T-helper 9 cell (primary cell): ENCODE data around the gene TRPM5.
A peak's percentile ranks its signal among the peaks of the same experiment; 100 is the strongest.

ENCODE experiments used
- DNase-seq: peaks from one replicate; pipeline ENCODE4 v3.0.0-alpha.2; 2020

Gene TRPM5

DNA sequence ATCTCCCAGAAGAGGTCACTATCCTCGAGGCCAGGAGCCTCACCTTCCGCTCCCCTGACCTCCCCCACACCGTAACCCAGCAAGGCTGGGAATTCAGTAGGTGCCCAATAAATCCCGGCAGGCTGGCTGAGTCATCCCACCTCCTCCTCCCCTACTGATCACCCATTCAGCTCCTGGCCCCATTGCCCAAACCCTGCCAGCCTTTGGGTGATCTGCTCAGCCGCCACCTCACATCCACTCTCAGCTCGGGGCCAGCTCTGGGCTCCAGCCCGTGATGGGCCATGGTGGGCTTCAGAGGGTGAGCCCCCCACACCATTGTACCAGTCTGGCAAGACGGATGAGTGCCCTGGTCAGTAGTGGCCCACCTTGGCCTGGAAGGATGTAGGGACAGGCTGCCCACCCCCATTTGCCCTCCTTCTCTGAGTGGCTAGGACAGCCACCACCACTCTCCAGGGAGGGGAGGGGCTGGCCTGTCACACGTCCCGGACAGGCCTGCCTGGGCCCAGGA is 8.2 kb downstream of the TRPM5 start:
- DNase-seq = no peak

DNA sequence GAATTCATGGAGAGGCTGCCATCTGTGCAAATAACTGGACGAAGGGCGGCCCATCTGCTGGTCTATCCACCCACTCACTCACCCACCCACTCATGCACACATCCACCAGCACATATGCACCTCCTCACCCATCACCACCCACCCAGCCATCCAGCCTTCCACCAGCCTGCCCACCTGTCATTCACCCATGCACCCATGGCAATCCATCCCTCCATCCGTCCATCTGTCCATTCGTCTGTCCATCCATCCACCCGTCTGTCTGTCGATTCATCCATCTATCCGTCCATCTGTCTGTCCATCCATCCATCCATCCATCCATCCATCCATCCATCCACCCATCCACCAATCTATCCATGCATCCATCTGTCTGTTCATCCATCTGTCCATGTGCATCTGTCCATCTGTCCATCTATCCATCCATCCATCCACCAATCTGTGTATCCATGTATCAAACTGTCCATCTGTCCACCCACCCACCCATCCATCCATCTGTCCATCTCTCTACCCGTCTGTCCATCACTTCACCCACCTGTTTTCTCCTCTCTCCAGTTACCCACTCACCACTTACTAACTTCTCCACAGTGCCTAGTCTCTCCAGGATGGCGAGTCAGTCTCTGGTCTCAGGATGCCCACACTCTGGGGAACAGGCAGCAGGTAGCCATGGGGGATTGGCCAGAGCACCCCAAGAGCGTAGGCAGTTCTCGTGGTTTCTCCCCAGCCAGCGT is 8.9 kb downstream of the TRPM5 start:
- no peak for DNase-seq

DNA sequence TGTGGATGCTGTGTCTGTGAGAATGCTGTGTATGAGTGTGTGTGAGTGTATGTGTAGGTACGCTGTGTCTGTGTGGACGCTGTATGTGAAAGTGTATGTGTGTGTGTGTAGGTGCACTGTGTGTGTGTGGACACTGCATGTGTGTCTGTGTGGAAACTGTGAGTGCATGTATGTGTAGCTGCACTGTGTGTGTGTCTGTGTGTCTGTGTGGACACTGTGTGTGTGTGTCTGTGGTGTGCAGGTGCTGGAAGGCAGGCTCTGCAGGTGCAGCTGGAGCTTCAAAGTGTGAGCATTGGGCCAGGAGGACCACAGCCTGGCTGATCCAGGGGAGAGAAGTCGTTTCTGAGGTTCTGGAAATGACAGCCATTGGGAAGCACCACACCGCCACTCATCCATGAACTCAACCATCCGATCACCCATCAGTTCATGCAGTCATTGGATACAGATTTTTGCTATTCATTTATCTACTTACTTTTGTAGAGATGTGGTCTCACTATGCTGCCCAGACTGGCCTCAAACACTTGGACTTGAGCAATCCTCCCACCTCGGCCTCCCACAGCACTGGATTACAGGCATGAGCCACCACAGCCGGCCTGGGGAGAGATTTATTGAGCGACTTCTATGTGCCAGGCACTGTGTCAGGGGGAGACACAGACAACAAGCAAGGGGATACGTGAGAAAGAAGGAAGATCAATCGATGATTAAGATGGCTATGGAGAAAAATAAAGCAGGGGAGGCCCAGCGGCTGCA is 9.6 kb downstream of the TRPM5 start:
- no peak for DNase-seq

DNA sequence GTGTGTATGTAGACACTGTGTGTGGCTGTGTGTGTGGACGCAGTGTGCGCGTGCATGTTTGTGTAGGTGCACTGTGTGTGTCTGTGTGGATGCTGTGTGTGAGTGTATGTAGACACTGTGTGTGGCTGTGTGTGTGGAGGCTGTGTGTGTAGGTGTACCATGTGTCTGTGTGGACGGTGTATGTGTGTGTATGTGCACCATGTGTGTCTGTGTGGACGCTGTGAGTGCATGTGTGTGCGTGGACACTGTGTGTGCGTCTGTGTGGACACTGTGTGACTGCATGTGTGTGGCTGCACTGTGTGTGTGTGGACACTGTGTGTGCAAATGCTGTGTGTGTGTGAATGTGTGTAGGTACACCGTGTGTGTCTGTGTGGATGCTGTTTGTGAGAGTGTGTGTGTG is 10.3 kb downstream of the TRPM5 start:
- DNase-seq = no peak

DNA sequence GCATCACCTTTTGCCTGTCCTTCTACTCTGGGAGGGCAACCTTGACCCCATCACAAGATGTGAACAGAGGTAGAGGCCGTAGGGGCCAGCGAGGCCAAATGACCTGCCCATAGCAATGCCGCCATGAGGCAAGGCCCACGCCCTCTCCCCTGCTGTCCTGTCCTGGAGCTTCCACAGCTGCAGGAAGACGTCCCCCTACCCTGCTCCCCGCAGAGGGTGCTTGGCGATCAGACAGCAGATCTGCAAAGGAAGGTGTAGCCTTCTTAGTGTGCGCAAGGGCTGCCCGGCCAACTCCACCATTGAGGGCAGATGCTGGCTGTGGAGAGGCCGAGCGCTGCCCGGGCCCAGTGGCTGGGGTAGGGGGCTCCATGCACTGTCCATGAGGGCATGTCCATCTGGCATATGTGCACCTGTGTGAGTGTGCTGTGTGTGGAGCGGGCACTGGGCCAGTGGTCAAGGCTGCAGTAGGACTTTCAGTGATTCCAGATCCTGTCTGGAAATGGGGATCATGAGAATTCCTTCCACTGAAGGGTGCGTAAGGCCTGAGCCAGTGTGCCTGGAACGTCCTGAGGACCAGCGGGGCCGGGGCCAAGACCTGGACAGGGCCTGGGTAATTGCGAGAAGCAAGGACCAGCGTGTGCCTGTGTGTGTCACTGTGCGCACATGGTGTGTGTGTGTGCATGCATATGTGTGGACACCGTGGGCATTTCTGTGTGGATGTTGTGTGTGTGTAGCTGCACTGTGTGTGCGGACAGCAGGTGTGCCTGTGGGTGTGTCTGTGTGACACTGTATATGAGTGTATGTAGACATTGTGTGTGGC is 11.0 kb downstream of the TRPM5 start:
- DNase-seq = no peak

DNA sequence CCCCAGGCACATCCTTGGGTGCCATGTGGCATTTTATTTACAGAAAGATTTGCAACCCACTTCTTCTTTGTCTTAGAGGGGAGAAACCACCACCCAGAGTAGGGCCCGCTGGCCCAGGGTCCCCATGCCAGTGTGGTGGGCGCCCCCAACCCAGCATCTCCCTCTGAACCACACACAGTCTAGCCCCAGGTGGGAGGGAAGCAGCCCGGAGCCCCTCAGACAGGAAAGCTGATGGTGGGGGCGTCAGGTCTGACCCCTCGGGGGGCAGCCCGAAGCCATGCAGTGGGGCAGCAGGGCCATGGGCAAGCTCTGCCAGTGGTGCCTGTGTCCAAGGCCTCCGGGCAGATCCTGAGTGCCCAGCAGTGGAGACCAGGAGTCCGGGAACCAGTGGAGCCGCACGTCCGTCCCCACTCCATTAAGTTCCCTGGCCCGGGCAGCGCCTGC is 11.7 kb downstream of the TRPM5 start:
- no peak for DNase-seq

DNA sequence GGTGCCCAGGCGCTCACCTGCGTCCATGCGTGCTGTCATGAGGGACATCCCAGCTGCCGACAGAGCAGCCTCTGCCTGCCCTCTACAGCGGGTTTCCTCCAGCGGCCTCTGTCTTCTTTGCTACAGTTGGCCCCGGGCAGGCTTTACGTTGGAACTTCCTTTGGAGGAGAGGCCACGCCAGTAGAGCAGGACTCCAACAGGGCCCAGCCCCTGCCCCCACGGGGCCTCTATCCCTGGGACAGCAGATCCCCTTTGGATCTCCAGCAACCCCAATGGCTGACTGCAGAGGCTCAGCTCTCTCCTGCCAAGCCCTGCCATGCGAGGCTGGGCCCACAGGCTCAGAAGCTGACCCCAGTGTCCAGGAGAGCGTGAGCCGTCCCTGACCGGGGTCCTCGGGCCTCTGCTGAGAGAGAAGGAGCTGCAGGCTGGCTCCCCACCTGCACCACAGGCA is 12.1 kb downstream of the TRPM5 start:
- no peak for DNase-seq

DNA sequence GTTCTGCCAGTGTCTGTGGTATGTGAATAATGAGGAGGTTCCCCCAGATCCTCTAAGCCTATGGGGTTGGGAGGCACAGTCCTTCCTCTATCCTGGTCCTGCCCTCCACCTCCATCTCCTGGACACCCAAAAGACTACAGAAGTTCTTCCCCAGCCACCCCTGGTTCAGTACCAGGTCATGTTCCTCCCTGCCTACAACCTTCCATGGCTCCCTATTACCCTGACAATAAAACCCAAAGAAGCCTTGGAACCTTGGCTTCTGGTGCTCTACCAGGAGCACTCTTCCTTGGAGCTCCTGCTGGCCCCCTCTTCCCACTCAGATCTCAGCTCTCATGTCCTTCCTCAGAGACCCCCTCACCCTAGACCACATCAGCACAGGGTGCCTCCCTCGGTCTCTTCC is 12.9 kb downstream of the TRPM5 start:
- DNase-seq = no peak

DNA sequence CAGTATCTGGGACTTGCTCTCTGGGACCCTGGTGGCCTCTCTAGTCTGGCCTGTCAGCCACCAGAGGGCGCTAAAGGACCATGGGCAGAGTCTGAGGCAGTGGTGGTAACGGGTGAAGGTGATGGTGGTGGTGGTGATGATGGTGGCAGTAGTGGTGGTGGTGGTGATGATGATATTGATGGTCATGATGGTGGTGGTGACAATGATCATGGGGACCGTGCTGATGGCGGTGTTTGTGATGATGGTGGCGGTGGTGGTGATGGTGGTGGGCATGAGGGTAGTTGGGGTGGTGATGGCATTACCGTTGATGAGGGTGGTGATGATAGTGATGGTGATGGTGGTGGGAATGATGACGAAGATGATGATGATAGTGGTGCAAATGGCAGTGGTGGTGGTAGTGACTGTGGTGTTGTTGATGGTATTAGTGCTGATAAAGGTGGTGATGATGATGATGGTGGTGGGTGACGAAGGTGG is 16.0 kb downstream of the TRPM5 start:
- peak; percentile 97 for DNase-seq

DNA sequence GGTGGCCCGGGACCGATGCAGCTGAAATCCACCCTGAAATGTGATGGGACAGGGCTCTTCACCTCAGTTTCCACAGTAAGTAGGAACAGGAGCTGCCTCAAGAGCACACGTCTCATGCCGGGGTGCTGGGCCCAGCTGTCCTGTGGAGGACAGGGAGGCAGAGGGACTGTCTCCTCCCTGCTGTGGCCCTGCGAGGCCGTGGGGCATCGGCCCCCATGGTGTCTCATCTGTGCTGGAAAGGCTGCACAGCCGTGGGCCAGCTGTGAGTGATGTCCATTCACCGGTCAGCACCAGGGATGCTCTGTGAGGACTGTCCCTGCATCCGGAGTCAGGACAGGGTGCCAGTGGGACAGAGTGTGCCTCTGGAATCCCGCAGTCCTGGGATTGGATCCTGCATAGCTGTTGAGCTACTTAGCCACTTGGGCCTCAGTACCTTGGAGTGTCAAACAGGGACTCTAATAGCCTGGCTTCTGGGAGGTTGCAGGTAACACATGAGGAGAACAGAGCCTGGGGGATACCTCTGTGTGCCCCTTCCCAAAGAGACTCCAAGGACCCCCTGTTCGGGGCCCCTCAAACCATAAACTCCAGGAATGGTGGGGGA is 16.5 kb downstream of the TRPM5 start:
- no peak for DNase-seq

DNA sequence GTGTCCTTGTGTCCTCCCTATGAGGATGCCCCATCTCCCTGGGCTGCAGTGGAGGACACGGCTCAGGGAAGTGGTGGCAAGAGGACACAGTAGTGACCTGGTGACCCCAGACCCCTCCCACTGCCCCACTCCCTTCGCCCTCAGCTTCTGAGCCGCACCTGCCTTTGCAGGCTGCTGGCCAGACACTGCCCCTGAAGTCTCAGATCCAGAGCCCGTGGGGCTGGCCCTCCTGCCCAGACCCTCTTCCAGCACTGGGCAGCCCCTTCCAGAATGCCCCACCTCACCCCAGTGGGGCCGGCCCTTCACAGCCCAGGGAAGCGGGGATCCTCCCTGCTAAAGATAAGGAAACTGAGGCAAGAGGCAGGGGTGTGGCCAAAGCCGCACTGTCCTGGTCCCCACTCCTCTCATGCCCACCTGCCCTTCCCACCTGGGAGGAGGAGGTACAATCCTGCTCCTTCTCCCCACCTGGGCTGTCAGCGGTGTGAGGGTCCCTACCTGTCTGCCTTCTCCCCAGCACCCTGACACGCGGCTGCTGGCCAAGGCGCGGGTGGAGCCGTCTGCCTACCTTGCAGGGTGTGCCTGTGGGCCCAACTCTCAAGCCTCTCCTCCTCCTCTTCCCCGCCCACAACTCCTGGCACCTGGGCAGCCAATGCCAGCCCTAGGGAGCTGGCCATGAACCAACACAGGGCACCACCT is 17.3 kb downstream of the TRPM5 start:
- DNase-seq = no peak

DNA sequence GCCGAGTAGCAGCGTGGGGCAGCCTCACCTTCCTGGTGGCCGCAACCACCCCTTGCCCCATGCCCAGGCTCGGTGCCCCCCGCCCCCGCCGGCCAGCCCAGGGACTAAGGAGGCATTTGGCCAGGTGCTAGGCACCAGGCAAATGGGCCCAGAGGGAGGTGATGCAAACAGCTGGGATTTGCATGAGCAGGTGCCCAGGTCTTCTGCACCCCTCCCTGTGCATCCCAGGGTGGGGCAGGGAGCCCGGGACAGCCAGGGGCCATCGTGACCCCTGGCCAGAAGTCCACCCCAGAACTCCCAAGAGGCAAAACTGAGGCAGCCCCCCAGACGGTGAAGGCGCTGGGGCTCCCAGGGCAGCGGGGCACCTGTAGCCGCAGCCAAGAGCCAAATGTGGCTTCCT is 18.1 kb downstream of the TRPM5 start:
- no peak for DNase-seq

DNA sequence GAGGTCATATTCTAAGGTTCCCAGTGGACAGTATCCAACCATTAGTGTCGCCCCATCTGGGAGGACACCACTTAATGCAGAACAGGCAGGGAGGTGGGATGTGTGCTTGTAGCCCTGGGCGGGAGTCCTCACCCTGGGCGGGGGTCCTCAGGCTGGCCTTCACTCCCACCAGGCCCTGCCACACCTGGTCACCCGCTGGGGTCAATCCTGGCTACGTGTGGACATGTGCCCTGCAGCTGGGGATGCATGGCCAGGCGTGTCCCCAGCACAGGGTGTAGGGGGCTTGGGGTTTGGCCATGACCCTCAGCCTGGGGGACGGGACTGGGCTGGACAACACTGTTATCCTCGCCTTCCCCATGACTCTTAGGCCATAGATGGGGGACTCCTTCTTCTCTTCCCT is 18.8 kb downstream of the TRPM5 start:
- no peak for DNase-seq

DNA sequence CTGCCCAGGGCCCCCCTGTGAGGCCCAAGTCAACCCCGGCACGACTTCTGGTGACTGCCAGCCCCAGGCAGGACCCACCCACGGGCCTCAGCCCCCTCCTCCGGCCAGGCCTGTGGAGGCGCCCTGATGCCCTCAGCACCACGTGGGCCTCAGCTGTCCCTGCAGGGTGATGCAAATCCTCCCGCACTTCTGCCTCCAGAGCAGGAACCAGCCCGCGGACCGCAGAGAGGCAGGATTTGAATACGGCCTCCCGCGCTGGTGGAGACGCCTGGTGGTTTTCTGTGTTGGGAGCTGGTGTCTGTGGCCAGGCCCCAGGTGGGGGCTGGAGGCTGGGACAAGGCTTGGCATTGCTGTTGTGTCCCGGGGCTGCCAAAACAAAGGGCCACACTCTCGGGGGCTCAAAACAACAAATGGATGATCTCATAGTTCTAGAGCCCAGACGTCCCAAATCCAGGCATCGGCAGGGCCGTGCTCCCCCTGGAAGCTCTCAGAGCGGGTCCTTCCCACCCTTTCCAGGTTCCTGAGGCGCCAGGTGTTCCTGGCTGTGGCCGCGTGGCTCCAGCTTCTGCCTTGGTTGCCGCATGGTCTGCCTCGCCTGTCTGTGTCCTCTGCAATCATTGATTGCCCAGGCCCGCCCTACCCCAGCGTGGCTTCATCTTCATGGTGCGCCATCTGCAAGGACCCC is 19.4 kb downstream of the TRPM5 start:
- no peak for DNase-seq

DNA sequence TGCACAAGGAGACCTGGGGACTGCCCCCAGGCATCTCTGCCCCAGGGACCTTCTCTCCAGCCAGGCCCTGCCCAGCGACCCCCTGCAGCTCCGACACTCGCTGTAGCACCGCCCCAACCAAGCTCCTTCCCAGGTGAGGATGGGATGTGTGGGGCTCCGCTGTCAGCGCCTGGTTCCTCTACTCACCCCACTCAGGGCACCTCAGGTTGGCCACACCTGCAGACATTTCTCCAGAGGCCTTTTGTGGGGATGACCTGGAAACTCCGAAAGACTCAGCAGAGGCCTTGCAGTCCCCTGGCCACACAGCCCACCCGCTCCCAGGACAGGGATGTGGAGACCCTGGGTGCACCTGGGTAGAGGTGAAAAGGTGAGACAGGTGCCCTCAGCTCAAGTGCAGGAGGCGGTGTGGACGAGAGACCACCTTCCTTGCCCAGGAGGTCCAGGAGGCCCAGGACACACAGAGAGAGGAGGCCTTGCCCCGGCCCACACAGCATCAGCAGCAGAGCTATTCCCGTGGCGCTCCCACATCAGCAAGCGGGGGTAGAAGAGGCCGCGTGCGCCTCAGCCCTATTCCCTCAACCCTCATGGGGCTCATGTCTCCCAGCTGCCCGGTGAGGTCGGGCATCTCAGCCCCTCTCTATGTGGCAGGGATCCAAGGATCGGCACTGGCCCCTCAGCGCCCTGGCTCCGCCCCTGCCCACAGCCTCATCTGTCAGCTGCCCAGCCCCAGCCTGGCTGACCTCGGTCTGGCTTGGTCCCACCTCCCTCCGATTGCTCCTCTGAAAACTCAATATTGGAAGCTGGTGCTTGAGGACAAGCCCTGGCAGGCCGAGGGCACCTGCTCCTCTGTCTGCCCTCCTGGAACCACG is 20.9 kb downstream of the TRPM5 start:
- DNase-seq = no peak

DNA sequence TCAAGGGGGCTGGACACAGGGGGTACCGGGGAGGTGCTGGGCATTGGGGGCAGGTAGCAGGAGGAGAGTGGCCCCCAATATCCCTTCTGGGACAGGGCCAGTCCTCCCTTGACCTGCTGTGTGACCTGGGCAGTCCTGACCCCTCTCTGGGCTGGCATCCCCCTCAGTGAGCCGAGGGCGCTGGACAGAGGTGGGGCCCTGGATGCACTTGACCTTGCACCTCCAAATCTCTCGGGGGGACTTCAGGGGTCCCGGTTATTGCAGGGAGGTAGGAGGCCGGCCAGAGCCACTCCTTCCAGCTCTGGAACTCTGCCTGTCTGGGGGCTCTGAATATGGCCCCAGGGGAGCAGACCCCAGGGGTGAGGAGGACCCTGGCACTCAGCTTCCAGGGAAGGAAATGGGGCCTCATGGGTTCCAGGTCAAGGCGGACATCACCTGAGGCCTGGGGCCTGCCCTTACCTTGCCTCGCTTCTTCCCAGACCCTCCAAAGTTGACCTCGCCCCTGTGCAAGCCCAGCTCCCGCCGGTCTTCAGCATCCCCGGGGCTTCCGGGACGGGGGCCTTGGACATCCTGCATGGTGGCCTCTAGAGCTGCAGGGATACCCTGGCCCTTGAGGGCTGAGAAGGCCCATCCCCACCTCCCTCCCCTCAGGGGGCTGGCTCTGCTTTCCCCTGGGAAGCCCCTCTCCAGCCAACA is 21.7 kb downstream of the TRPM5 start:
- no peak for DNase-seq

DNA sequence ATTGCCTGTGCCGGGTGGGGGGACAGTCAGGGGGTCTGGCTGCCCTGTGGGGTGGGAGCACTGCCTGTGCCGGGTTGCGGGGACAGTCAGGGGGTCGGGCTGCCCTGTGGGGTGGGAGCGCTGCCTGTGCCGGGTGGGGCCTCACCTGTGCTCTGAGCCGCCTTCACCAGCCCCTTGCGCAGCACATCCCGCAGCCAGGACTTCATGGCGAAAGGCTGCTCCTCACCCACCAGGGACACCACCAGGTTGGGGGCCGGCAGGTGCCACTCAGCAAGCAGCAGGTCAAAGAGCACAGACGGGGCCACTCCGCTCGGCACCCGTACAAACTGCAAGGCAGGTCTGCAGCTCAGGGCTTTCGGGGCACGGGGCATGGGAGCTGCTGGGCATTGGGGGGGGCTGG is 22.3 kb downstream of the TRPM5 start:
- DNase-seq = no peak

DNA sequence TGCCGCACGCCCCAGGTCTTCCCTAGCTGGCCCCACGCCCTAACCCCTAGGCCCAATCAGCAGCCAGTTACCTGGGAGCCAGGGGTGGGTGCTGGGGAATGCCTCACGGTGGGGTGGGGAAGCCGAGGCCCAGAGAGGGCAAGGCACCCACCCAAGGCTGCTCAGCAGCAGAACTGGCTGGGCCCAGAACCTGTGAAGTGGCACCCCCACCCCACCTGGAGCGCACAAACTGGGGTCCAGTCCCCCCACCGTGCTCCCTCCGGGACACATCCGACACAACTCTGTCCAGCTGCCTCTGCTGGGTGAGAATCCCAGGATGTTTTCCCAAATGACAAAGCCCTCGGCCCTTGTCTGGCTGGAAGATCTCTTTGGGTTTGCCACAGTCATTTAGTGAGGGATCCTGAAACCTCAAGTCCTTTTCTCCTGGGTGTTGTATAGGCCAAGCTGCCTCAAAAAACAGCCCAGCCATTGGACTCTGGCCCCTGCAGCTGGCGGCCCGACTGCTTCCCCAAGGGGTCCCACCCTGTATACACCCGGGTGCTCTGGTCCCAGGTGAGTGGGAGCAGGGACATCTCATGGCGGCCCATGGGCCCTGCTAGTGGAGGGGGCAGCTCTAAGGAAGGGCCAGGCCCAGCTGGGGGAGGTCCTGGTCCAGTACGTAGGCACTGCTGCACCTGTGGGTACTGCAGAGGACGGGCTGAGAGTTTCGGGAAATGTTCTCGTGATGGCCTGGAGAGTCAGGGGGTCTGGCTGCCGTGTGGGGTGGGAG is 22.9 kb downstream of the TRPM5 start:
- DNase-seq = no peak
